Glutamatergic neuron (in vitro differentiated cells): ENCODE data around the gene GXYLT2. TPM values are rescaled to one million over a fixed set of nuclear protein-coding genes. Genes with fewer than 3 reads are reported as not detected.

Experiments used
- DNase-seq: peaks from one replicate; pipeline ENCODE4 v3.0.0; 2022
- H3K27ac Mint-ChIP-seq: one replicate; pipeline ENCODE4 v1.8.0; 2020; ENCODE audit warnings: mild to moderate bottlenecking, mixed read lengths, inconsistent platforms; ENCODE audit not compliant: unreplicated experiment
- H3K27me3 Mint-ChIP-seq: one replicate; pipeline ENCODE4 v1.8.0; 2020; ENCODE audit warnings: mild to moderate bottlenecking, moderate library complexity, mixed read lengths, inconsistent platforms; ENCODE audit not compliant: unreplicated experiment
- H3K36me3 Mint-ChIP-seq: one replicate; pipeline ENCODE4 v1.8.0; 2020; ENCODE audit warnings: mild to moderate bottlenecking, mixed read lengths, inconsistent platforms; ENCODE audit not compliant: unreplicated experiment
- H3K4me1 Mint-ChIP-seq: one replicate; pipeline ENCODE4 v1.8.0; 2020; ENCODE audit warnings: mild to moderate bottlenecking, low read depth, mixed read lengths, inconsistent platforms; ENCODE audit not compliant: unreplicated experiment
- H3K4me3 Mint-ChIP-seq: one replicate; pipeline ENCODE4 v1.8.0; 2020; ENCODE audit warnings: mild to moderate bottlenecking, mixed read lengths, inconsistent platforms; ENCODE audit not compliant: unreplicated experiment
- H3K9me3 Mint-ChIP-seq: one replicate; pipeline ENCODE4 v1.8.0; 2020; ENCODE audit warnings: mild to moderate bottlenecking, moderate library complexity, mixed read lengths, inconsistent platforms; ENCODE audit not compliant: unreplicated experiment
- total RNA-seq: library from RNA; stranded (reverse); fragmentation: NEBNext Ultra II Directional; extraction: Animal tissue kit (Norgen Biotek cat#: 25700); gene quantifications from one replicate; pipeline ENCODE4 v1.2.1, GENCODE V29; 2021; ENCODE audit not compliant: unreplicated experiment
- TF ChIP-seq, protein P1 (sequence below): fragments of 200-600 bp; sonication (generic); IDR thresholded peaks from one replicate; pipeline ENCODE4 v1.5.0; 2021; ENCODE audit not compliant: partially characterized antibody, unreplicated experiment

GXYLT2 gene
- total RNA-seq, 1 donor from 2014 or later = 10.9 TPM

DNA sequence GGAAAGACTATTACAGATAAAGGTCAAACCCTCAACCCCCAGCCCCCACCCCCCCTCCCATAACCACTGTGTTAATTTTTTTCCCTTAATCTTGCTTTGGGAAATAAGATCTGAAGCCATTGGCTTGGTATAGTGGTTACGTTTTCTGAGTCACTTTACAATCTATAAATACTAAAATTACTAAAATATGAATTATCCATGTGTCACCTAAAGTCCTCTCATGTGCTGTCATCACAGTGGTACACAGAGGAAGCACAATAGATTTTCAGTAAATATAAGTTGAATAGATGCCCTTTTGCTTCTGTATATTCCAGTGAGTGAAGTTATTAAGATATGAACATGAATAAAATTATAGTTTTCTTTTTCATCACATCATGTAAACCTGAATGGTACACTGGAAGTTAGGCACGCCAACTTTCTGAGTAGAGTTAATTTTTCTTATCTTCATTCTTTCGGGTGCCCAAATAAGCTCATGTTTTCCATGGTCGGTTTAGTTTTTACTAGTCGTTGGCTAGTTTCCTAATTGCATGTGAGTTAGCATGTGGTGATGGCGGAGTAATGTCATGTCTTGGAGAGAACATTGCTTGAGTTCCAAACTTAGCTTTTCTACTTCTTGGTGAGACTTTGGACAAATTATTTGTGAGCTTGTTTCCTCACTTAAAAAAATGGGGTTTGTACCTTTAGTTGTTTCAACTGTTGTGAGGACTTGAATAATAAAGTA is 120.3 kb downstream of the GXYLT2 start:
- no peak for DNase-seq
- TF ChIP-seq, protein P1, sequence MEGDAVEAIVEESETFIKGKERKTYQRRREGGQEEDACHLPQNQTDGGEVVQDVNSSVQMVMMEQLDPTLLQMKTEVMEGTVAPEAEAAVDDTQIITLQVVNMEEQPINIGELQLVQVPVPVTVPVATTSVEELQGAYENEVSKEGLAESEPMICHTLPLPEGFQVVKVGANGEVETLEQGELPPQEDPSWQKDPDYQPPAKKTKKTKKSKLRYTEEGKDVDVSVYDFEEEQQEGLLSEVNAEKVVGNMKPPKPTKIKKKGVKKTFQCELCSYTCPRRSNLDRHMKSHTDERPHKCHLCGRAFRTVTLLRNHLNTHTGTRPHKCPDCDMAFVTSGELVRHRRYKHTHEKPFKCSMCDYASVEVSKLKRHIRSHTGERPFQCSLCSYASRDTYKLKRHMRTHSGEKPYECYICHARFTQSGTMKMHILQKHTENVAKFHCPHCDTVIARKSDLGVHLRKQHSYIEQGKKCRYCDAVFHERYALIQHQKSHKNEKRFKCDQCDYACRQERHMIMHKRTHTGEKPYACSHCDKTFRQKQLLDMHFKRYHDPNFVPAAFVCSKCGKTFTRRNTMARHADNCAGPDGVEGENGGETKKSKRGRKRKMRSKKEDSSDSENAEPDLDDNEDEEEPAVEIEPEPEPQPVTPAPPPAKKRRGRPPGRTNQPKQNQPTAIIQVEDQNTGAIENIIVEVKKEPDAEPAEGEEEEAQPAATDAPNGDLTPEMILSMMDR = no peak
- H3K9me3 Mint-ChIP-seq = peaks cover 8% of the 10 kb centered on the region
- H3K27ac Mint-ChIP-seq = no peak overlapping the region
- H3K36me3 Mint-ChIP-seq = no peaks in the 10 kb centered on the region
- H3K27me3 Mint-ChIP-seq = peaks cover 2% of the 10 kb centered on the region
- peaks cover 22% of the 10 kb centered on the region for H3K4me1 Mint-ChIP-seq
- H3K4me3 Mint-ChIP-seq = no peak overlapping the region

DNA sequence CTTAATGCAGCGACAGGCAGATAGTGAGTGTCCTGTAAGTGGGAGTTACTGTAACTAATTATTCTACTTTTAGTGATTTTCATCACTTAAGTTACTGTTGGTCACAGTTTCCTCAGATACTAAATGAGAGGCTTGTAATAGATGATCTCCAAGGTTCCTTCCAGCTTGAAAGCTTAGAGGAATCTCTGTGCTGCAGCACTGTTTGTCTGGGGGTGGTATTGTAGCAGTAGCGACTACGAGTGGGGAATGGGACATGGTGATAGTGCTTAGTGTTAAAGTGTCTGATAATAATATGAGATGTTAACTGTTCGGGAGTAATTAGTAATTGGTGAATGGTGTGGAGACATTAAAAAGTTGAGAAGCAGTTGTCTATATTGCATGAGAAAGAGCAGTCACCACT is 121.2 kb downstream of the GXYLT2 start:
- no peak for DNase-seq
- H3K36me3 Mint-ChIP-seq = no peaks in the 10 kb centered on the region
- H3K27ac Mint-ChIP-seq = peak overlapping the region; percentile 53
- TF ChIP-seq, protein P1 = no peak
- peaks cover 20% of the 10 kb centered on the region for H3K4me1 Mint-ChIP-seq
- H3K9me3 Mint-ChIP-seq = peaks cover 8% of the 10 kb centered on the region
- peak overlapping the region; percentile 20 for H3K4me3 Mint-ChIP-seq
- peaks cover 2% of the 10 kb centered on the region for H3K27me3 Mint-ChIP-seq

DNA sequence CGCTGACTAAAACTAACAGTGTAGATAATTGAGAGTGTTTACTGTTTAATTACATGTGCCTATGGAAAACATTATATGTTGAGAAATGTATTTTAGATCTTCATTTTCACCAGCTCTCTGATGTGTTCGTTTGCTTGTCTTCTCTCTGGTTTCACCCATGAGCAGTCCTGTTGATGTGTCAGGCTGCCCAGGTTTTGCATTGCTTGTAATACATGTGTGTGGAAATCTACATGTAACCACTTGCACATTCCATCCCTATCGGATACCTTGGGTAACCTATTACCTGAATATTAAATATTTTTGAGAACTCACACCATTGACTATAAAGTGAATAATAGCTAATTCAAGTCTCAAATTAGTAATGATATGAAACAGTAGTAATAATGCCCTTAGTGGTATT is 121.9 kb downstream of the GXYLT2 start:
- TF ChIP-seq, protein P1 = no peak
- Mint-ChIP-seq H3K9me3 (peaks cover 5% of the 10 kb centered on the region), H3K36me3 (no peaks in the 10 kb centered on the region), H3K27ac (no peak overlapping the region), H3K4me1 (peaks cover 18% of the 10 kb centered on the region), H3K4me3 (no peak overlapping the region), H3K27me3 (peaks cover under 1% of the 10 kb centered on the region)
- no peak for DNase-seq

DNA sequence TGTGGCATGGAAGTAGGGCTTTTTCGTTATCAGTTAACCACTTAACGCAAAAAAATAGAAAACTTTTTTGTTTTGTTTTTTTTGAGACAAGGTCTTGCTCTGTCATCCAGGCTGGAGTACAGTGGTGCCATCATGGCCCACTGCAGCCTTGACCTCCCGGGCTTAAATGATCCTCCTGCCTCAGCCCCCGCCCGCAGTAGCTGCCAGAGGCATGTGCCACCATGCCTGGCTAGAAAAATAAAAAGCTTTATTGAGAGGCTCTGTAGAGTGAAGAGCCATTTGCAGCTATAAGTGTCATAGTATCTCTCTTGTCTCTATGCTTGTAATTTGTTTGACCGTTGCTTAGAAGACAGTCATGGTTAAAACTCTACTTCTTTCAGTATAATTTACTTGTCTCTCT is 122.3 kb downstream of the GXYLT2 start:
- Mint-ChIP-seq H3K4me1 (peaks cover 18% of the 10 kb centered on the region), H3K27ac (no peak overlapping the region)

GRCh38 chr3:73018298-73018697 is 130.5 kb downstream of the GXYLT2 start:
- Mint-ChIP-seq H3K4me3 (no peak overlapping the region), H3K36me3 (no peaks in the 10 kb centered on the region), H3K9me3 (peaks cover 3% of the 10 kb centered on the region), H3K27me3 (no peaks in the 10 kb centered on the region), H3K4me1 (peaks cover 5% of the 10 kb centered on the region), H3K27ac (no peak overlapping the region)
- TF ChIP-seq, protein P1 = no peak
- no peak for DNase-seq

More for the DNA sequence above, 122.3 kb downstream of the GXYLT2 start:
- peaks cover 5% of the 10 kb centered on the region for H3K9me3 Mint-ChIP-seq
- H3K36me3 Mint-ChIP-seq = no peaks in the 10 kb centered on the region
- TF ChIP-seq, protein P1 = no peak
- no peak for DNase-seq
- H3K27me3 Mint-ChIP-seq = no peaks in the 10 kb centered on the region
- no peak overlapping the region for H3K4me3 Mint-ChIP-seq
